HepG2 (cell line): Measurements from ENCODE around the gene ENO2. TPM values are rescaled to one million over a fixed set of nuclear protein-coding genes. Genes with fewer than 3 reads are reported as not detected.

Experiments
- ATM ChIP-seq: fragments of 450-650 bp; IDR thresholded peaks from 2 replicates; pipeline ENCODE4 v1.7.1; 2017; ENCODE audit warnings: mild to moderate bottlenecking, borderline replicate concordance
- BORCS8-MEF2B ChIP-seq: sonication (generic); formaldehyde crosslinking; IDR thresholded peaks from 2 replicates; pipeline ENCODE4 v1.8.0; 2022; ENCODE audit warnings: mild to moderate bottlenecking, missing genetic modification reagents
- HDAC6 ChIP-seq: fragments of 200-600 bp; sonication (generic); IDR thresholded peaks from 2 replicates; pipeline ENCODE4 v1.7.0; 2017; ENCODE audit warnings: mild to moderate bottlenecking, antibody characterized with exemption, low read length, low read depth
- HOXD1 ChIP-seq: sonication (generic); formaldehyde crosslinking; IDR thresholded peaks from 2 replicates; pipeline ENCODE4 v1.5.0; 2020; ENCODE audit warnings: missing genetic modification reagents
- JUNB ChIP-seq: sonication (generic); formaldehyde crosslinking; IDR thresholded peaks from 2 replicates; pipeline ENCODE4 v1.8.0; 2022; ENCODE audit warnings: missing genetic modification reagents, mild to moderate bottlenecking, borderline replicate concordance
- NR2C2 ChIP-seq: sonication (generic); formaldehyde crosslinking; IDR thresholded peaks from 2 replicates; pipeline ENCODE4 v1.4.0; 2020; ENCODE audit warnings: missing genetic modification reagents, mild to moderate bottlenecking, moderate library complexity, borderline replicate concordance
- PTBP1 ChIP-seq: fragments of 200-400 bp; formaldehyde crosslinking; IDR thresholded peaks from 2 replicates; pipeline ENCODE4 v1.6.1; 2018; ENCODE audit warnings: low read length, low read depth; ENCODE audit not compliant: poor library complexity, severe bottlenecking
- SIN3B ChIP-seq: fragments of 150-350 bp; IDR thresholded peaks from 2 replicates; pipeline ENCODE4 v1.6.1; 2014; ENCODE audit warnings: low read length
- SP140L ChIP-seq: sonication (generic); formaldehyde crosslinking; IDR thresholded peaks from 2 replicates; pipeline ENCODE4 v1.4.0; 2020; ENCODE audit warnings: missing genetic modification reagents, borderline replicate concordance
- SP2 ChIP-seq: sonication (generic); formaldehyde crosslinking; IDR thresholded peaks from 2 replicates; pipeline ENCODE4 v1.5.1; 2020; ENCODE audit warnings: mild to moderate bottlenecking, missing genetic modification reagents
- YEATS4 ChIP-seq: sonication (generic); formaldehyde crosslinking; IDR thresholded peaks from 2 replicates; pipeline ENCODE4 v1.4.0; 2020; ENCODE audit warnings: missing genetic modification reagents, borderline replicate concordance
- ZNF331 ChIP-seq: sonication (generic); formaldehyde crosslinking; IDR thresholded peaks from 2 replicates; pipeline ENCODE4 v1.4.0; 2020; ENCODE audit warnings: missing genetic modification reagents
- ZNF335 ChIP-seq: sonication (generic); formaldehyde crosslinking; IDR thresholded peaks from 2 replicates; pipeline ENCODE4 v1.4.0; 2020; ENCODE audit warnings: missing genetic modification reagents
- polyA plus RNA-seq, 8 experiments: library from polyadenylated mRNA; depleted of rRNA in 3 of 8; stranded (reverse) in 7 of 8; unstranded in 1 of 8; fragments of >200 nt; fragmentation: Illumina TruSeq in 4 of 8; extraction: Trizol in 4 of 8; gene quantifications; 2 replicates each; pipeline versions ENCODE4 v1.2.1 to v1.2.3, GENCODE V29; 2011 to 2016; ENCODE audit warnings: low read depth in 4 of 8, missing spikeins in 1 of 8, mixed read lengths in 1 of 8; ENCODE audit not compliant: insufficient read depth in 1 of 8
- total RNA-seq, 5 experiments: library from RNA; depleted of rRNA; stranded (reverse); fragments of >200 nt; fragmentation: Illumina TruSeq; extraction: Trizol; gene quantifications; 2 replicates each; pipeline ENCODE4 v1.2.3, GENCODE V29; 2016; ENCODE audit warnings: low read depth in 1 of 5
- TF ChIP-seq, protein P1 (sequence below): sonication (generic); formaldehyde crosslinking; IDR thresholded peaks from 2 replicates; pipeline ENCODE4 v1.4.0; 2020; ENCODE audit warnings: missing genetic modification reagents, borderline replicate concordance
- TF ChIP-seq, protein P2 (sequence below): sonication (generic); formaldehyde crosslinking; IDR thresholded peaks from 2 replicates; pipeline ENCODE4 v1.5.1; 2020; ENCODE audit warnings: missing genetic modification reagents, mild to moderate bottlenecking, borderline replicate concordance
- TF ChIP-seq, protein P3 (sequence below): IDR thresholded peaks from 2 replicates; pipeline ENCODE4 v1.6.1; 2016; ENCODE audit warnings: missing biosample characterization, missing genetic modification reagents, low read depth
- TF ChIP-seq, protein P4 (sequence below): sonication (generic); formaldehyde crosslinking; IDR thresholded peaks from 2 replicates; pipeline ENCODE4 v1.4.0; 2020; ENCODE audit warnings: missing genetic modification reagents, borderline replicate concordance
- TF ChIP-seq, protein P5 (sequence below): sonication (generic); formaldehyde crosslinking; IDR thresholded peaks from 2 replicates; pipeline ENCODE4 v1.8.1; 2023; ENCODE audit warnings: mild to moderate bottlenecking, moderate library complexity, missing genetic modification reagents
- TF ChIP-seq, protein P6 (sequence below): sonication (generic); formaldehyde crosslinking; IDR thresholded peaks from 2 replicates; pipeline ENCODE4 v1.5.0; 2020; ENCODE audit warnings: missing genetic modification reagents

ENO2 gene
- total and polyA plus RNA-seq, 2 of the 13 experiments (the other 11 are each of a cell fraction or from before 2014, with no cell fraction given): 19.3 to 136 TPM

DNA sequence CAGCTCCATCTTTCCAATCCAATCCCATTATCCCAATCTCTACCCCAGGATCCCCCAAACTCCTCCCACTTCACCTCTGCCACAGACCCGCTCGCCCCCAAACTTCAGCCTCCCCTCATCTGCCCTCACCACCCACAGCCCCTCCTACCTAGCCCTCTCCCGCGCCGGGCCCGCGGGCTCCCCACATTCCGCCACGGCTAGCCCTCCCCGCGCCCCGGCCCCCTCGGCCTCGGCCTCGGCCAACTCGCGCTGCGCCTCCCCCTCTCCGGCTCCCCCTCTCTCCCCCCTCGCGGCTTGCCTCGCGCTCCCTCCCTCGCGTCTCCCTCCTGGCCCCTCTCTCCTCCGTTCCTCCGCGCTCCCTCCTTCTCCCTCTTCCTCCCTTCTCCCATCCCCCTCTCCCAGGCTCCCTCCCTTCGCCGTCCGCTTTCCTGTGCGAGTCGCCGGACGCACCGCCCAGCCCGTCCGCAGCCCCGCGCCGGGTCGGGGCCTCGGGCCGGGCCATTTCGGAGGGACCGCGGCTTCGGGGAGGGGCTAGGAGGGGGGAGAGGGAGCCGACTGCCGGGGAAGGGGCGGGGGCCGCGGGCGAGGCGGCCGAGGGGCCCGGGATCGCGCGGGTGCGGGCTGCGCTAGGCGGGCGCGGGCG is 13.1 kb downstream of the ENO2 start, which contains the start of gene ATN1 (continued):
- TF ChIP-seq, protein P1, sequence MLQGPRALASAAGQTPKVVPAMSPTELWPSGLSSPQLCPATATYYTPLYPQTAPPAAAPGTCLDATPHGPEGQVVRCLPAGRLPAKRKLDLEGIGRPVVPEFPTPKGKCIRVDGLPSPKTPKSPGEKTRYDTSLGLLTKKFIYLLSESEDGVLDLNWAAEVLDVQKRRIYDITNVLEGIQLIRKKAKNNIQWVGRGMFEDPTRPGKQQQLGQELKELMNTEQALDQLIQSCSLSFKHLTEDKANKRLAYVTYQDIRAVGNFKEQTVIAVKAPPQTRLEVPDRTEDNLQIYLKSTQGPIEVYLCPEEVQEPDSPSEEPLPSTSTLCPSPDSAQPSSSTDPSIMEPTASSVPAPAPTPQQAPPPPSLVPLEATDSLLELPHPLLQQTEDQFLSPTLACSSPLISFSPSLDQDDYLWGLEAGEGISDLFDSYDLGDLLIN (CRISPR knock-in tag): no peak
- TF ChIP-seq SP140L (CRISPR knock-in tag) (no peak), SIN3B (no peak), JUNB (CRISPR knock-in tag) (no peak), HOXD1 (no peak), ZNF335 (CRISPR knock-in tag) (no peak), SP2 (no peak), BORCS8-MEF2B (CRISPR knock-in tag) (no peak; the same call in 1 of the 2 replicates), ZNF331 (CRISPR knock-in tag) (no peak), ATM (no peak), PTBP1 (no peak), HDAC6 (no peak), NR2C2 (CRISPR knock-in tag) (no peak; the same call in 1 of the 2 replicates), YEATS4 (no peak)
- TF ChIP-seq, protein P2, sequence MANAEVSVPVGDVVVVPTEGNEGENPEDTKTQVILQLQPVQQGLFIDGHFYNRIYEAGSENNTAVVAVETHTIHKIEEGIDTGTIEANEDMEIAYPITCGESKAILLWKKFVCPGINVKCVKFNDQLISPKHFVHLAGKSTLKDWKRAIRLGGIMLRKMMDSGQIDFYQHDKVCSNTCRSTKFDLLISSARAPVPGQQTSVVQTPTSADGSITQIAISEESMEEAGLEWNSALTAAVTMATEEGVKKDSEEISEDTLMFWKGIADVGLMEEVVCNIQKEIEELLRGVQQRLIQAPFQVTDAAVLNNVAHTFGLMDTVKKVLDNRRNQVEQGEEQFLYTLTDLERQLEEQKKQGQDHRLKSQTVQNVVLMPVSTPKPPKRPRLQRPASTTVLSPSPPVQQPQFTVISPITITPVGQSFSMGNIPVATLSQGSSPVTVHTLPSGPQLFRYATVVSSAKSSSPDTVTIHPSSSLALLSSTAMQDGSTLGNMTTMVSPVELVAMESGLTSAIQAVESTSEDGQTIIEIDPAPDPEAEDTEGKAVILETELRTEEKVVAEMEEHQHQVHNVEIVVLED (CRISPR knock-in tag): no peak
- TF ChIP-seq, protein P3, sequence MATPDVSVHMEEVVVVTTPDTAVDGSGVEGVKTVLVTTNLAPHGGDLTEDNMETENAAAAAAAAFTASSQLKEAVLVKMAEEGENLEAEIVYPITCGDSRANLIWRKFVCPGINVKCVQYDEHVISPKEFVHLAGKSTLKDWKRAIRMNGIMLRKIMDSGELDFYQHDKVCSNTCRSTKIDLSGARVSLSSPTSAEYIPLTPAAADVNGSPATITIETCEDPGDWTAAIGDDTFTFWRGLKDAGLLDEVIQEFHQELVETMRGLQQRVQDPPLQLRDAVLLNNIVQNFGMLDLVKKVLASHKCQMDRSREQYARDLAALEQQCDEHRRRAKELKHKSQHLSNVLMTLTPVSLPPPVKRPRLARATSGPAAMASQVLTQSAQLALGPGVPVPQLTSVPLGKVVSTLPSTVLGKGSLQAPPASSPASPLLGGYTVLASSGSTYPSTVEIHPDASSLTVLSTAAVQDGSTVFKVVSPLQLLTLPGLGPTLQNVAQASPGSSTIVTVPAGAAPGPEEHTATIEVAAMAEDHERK (CRISPR knock-in tag): no peak
- TF ChIP-seq, protein P4, sequence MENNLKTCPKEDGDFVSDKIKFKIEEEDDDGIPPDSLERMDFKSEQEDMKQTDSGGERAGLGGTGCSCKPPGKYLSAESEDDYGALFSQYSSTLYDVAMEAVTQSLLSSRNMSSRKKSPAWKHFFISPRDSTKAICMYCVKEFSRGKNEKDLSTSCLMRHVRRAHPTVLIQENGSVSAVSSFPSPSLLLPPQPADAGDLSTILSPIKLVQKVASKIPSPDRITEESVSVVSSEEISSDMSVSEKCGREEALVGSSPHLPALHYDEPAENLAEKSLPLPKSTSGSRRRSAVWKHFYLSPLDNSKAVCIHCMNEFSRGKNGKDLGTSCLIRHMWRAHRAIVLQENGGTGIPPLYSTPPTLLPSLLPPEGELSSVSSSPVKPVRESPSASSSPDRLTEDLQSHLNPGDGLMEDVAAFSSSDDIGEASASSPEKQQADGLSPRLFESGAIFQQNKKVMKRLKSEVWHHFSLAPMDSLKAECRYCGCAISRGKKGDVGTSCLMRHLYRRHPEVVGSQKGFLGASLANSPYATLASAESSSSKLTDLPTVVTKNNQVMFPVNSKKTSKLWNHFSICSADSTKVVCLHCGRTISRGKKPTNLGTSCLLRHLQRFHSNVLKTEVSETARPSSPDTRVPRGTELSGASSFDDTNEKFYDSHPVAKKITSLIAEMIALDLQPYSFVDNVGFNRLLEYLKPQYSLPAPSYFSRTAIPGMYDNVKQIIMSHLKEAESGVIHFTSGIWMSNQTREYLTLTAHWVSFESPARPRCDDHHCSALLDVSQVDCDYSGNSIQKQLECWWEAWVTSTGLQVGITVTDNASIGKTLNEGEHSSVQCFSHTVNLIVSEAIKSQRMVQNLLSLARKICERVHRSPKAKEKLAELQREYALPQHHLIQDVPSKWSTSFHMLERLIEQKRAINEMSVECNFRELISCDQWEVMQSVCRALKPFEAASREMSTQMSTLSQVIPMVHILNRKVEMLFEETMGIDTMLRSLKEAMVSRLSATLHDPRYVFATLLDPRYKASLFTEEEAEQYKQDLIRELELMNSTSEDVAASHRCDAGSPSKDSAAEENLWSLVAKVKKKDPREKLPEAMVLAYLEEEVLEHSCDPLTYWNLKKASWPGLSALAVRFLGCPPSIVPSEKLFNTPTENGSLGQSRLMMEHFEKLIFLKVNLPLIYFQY: peak; percentile 40; the same call in 1 of the 2 replicates
- TF ChIP-seq, protein P5, sequence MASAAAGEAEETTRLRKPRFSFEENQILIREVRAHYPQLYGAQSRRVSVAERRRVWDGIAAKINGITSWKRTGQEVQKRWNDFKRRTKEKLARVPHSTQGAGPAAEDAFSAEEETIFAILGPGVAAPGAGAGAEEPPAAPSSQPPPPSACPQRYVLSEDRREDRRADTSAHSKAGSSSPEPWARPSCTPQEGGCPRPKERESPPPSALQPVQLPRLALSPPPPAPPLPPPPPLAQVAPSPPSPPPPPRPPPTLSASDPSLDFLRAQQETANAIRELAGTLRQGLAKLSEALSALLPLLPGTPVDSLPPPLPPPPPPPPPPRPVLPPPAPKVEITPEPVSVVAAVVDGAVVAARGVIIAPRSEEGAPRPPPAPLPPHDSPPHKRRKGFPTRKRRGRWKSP (CRISPR knock-in tag): peak; percentile 38; the same call in 1 of the 2 replicates
- TF ChIP-seq, protein P6, sequence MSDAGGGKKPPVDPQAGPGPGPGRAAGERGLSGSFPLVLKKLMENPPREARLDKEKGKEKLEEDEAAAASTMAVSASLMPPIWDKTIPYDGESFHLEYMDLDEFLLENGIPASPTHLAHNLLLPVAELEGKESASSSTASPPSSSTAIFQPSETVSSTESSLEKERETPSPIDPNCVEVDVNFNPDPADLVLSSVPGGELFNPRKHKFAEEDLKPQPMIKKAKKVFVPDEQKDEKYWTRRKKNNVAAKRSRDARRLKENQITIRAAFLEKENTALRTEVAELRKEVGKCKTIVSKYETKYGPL: no peak
